A673 (cell line): Measurements from ENCODE around the gene KIFC3.

Source experiments
- EZH2 ChIP-seq: fragments of 200-600 bp; sonication (generic); IDR thresholded peaks from 2 replicates; pipeline ENCODE4 v1.6.1; 2017; ENCODE audit warnings: borderline replicate concordance, low read depth, mild to moderate bottlenecking, mixed read lengths, antibody characterized with exemption, low read length; ENCODE audit not compliant: poor library complexity, severe bottlenecking
- TF ChIP-seq, protein P1 (sequence below): fragments of 300-800, 200-600 bp; sonication (generic); conservative IDR thresholded peaks from 2 replicates; pipeline ENCODE4 v1.5.1; 2017; ENCODE audit warnings: low read depth, mild to moderate bottlenecking, antibody characterized with exemption, low read length, moderate library complexity, mixed read lengths

DNA sequence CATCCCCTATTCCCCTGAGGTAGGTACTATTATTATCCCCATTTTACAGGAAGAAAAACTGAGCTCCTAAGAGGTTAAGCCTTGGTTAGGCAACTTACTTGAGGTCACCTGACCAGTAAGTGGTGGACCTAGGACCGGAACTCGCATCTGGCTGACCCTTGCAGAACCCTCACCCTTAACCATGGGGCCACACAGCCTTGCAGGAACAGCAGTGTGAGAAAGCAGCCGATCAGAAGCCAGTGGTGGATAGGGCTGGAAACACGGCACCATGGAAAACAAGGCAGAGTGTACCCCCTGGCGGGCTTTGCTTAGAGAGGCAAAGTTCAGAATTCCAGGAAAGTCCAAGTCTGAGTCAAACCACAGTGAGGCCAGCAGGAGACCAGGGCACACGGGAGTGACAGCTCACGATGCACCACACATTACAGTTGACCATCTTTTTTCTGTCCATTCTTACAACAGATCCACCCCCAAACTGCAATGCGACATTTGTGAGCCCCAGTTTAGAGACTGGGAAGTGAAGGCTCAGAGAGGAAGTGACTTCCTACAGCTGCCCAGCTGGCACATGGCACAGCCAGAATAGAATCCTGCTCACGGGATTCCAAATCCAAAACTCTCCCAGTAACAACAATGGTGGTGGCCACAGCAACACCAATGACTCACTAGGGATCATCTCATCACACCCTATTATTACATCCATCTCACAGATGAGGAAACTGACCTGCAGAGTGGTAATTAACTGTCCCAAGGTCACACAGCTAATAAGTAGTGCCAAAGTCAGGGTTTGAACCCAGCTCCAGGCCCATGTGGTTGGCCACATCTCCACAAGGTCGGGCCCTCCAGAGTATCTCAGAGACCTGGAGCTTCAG, 20.3 kb downstream of the KIFC3 start:
- TF ChIP-seq, protein P1, sequence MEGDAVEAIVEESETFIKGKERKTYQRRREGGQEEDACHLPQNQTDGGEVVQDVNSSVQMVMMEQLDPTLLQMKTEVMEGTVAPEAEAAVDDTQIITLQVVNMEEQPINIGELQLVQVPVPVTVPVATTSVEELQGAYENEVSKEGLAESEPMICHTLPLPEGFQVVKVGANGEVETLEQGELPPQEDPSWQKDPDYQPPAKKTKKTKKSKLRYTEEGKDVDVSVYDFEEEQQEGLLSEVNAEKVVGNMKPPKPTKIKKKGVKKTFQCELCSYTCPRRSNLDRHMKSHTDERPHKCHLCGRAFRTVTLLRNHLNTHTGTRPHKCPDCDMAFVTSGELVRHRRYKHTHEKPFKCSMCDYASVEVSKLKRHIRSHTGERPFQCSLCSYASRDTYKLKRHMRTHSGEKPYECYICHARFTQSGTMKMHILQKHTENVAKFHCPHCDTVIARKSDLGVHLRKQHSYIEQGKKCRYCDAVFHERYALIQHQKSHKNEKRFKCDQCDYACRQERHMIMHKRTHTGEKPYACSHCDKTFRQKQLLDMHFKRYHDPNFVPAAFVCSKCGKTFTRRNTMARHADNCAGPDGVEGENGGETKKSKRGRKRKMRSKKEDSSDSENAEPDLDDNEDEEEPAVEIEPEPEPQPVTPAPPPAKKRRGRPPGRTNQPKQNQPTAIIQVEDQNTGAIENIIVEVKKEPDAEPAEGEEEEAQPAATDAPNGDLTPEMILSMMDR, result no peak
- no peak for TF ChIP-seq EZH2
